ENCODE results near the gene ZSWIM6. TPM values are rescaled to one million over a fixed set of nuclear protein-coding genes. Genes with fewer than 3 reads are reported as not detected.

ZSWIM6 gene
- 10 to 100 TPM; 10.6 to 18.8 TPM for total RNA-seq

- H3K9me3 ChIP-seq, result no peaks in the 10 kb centered on the region
- DNase-seq (ENCODE audit: low spot score), result peak; percentile 99
- H3K4me3 ChIP-seq, result peak within 1 kb of the TSS; percentile 98
- peak within 1 kb of the TSS; percentile 95 to 96 for H3K27ac ChIP-seq
- no peak for TF ChIP-seq CTCF (IDR thresholded peaks at IDR 0.05)
- peak; percentile 85 for ATAC-seq (ENCODE audit: insufficient number of reproducible peaks, low FRiP score, low read depth)
- peaks cover 10 to 42% of the 10 kb centered on the region in 2 donors for H3K4me1 ChIP-seq (ENCODE audit: control insufficient read depth in 1 of 2, low read depth in 2 of 2)
- H3K27me3 ChIP-seq (replicated peaks; ENCODE audit: insufficient read depth), result no peaks in the 10 kb centered on the region
- no peaks in the 10 kb centered on the region for H3K36me3 ChIP-seq
These were observed at the start of gene ZSWIM6 for GRCh38 chr5:61331407-61332357. ZSWIM6 (plus strand) TSS chr5:61332258; CDS start chr5:61332273, 15 bp downstream.

- no peaks in the 10 kb centered on the region for H3K9me3 ChIP-seq
- H3K27ac ChIP-seq, result no peak overlapping the region
- H3K4me1 ChIP-seq (ENCODE audit: control insufficient read depth in 1 of 2, low read depth in 2 of 2), result peaks cover 3 to 10% of the 10 kb centered on the region in 2 donors
- TF ChIP-seq CTCF (IDR thresholded peaks at IDR 0.05), result no peak
- ATAC-seq (ENCODE audit: insufficient number of reproducible peaks, low FRiP score, low read depth), result peak; percentile 54
- H3K4me3 ChIP-seq, result no peak overlapping the region
- DNase-seq (ENCODE audit: low spot score), result no peak
- H3K36me3 ChIP-seq, result no peaks in the 10 kb centered on the region
- no peaks in the 10 kb centered on the region for H3K27me3 ChIP-seq (replicated peaks; ENCODE audit: insufficient read depth)
These were observed 48.6 kb upstream of the ZSWIM6 start for GRCh38 chr5:61283471-61283870.

- Histone ChIP-seq H3K4me1 (ENCODE audit: control insufficient read depth in 1 of 2, low read depth in 2 of 2) (peaks cover 0 to 6% of the 10 kb centered on the region in 2 donors), H3K9me3 (no peaks in the 10 kb centered on the region), H3K4me3 (no peak overlapping the region), H3K36me3 (no peaks in the 10 kb centered on the region), H3K27ac (no peak overlapping the region), H3K27me3 (replicated peaks; ENCODE audit: insufficient read depth) (no peaks in the 10 kb centered on the region)
- DNase-seq (ENCODE audit: low spot score) (no peak), ATAC-seq (ENCODE audit: insufficient number of reproducible peaks, low FRiP score, low read depth) (no peak)
- no peak for TF ChIP-seq CTCF (IDR thresholded peaks at IDR 0.05)
These were observed 46.5 kb upstream of the ZSWIM6 start for GRCh38 chr5:61285531-61285930.

- DNase-seq (ENCODE audit: low spot score) (no peak), ATAC-seq (ENCODE audit: insufficient number of reproducible peaks, low FRiP score, low read depth) (no peak)
- no peak overlapping the region for H3K27ac ChIP-seq
- peaks cover 0 to 10% of the 10 kb centered on the region in 2 donors for H3K4me1 ChIP-seq (ENCODE audit: control insufficient read depth in 1 of 2, low read depth in 2 of 2)
- H3K4me3 ChIP-seq, result no peak overlapping the region
- no peaks in the 10 kb centered on the region for H3K27me3 ChIP-seq (replicated peaks; ENCODE audit: insufficient read depth)
- H3K9me3 ChIP-seq, result no peaks in the 10 kb centered on the region
- TF ChIP-seq CTCF (IDR thresholded peaks at IDR 0.05), result no peak
- H3K36me3 ChIP-seq, result no peaks in the 10 kb centered on the region
These were observed 45.5 kb upstream of the ZSWIM6 start for GRCh38 chr5:61286446-61287132.

- ATAC-seq (ENCODE audit: insufficient number of reproducible peaks, low FRiP score, low read depth), result no peak
- Histone ChIP-seq H3K36me3 (no peaks in the 10 kb centered on the region), H3K4me3 (no peak overlapping the region), H3K9me3 (no peaks in the 10 kb centered on the region), H3K27me3 (replicated peaks; ENCODE audit: insufficient read depth) (no peaks in the 10 kb centered on the region), H3K27ac (no peak overlapping the region), H3K4me1 (ENCODE audit: control insufficient read depth in 1 of 2, low read depth in 2 of 2) (peaks cover 0 to 10% of the 10 kb centered on the region in 2 donors)
- no peak for TF ChIP-seq CTCF (IDR thresholded peaks at IDR 0.05)
- DNase-seq (ENCODE audit: low spot score), result no peak
These were observed 44.6 kb upstream of the ZSWIM6 start for GRCh38 chr5:61287474-61287873.

Data from thoracic aorta (tissue), 2 donors.